ENCODE measurements around the gene UBE2J2.

- TF ChIP-seq POLR2A (IDR thresholded peaks at IDR 0.05) (no peak), CTCF (IDR thresholded peaks at IDR 0.05) (no peak), POLR2AphosphoS5 (IDR thresholded peaks at IDR 0.05) (no peak)
Observed at GRCh38 chr1:1226566-1227362, 46.9 kb downstream of the UBE2J2 start.
